ENCODE measurements around the gene SH3TC2.

Gene SH3TC2

GRCh38 chr5:149048811-149049210, 14.1 kb downstream of the SH3TC2 start:
- CTCF ChIA-PET, result interaction anchor here (1.0 to 3.8 kb wide), 6 partner anchors 13 to 317 kb away, joined by 3 to 18 read pairs (median 5); no protein-coding TSS in a partner anchor
- H3K4me3 ChIP-seq (ENCODE audit: low read depth, low read length), result no peak overlapping the region
- POLR2A ChIA-PET, result no interaction called here
- H3K27ac ChIP-seq (ENCODE audit: extremely low read depth, low read depth, low read length), result no peak overlapping the region
- no peaks in the 10 kb centered on the region for H3K4me1 ChIP-seq (ENCODE audit: control insufficient read depth, insufficient read depth, low read length)
- H3K36me3 ChIP-seq (ENCODE audit: control insufficient read depth in 2 of 2, insufficient read depth in 1 of 2, low read length in 2 of 2), result no peaks in the 10 kb centered on the region
- TF ChIP-seq, protein P1, sequence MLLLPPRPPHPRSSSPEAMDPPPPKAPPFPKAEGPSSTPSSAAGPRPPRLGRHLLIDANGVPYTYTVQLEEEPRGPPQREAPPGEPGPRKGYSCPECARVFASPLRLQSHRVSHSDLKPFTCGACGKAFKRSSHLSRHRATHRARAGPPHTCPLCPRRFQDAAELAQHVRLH (tag by site-specific recombination; IDR thresholded peaks at IDR 0.05), result no peak
- TF ChIP-seq ZNF544 (tag by site-specific recombination; IDR thresholded peaks at IDR 0.05) (no peak), ZNF654 (tag by site-specific recombination; IDR thresholded peaks at IDR 0.05; ENCODE audit: low read depth) (no peak), ZNF747 (tag by site-specific recombination; IDR thresholded peaks at IDR 0.05) (no peak), YY2 (tag by site-specific recombination; IDR thresholded peaks at IDR 0.05) (no peak), ZSCAN30 (tag by site-specific recombination; IDR thresholded peaks at IDR 0.05) (no peak), ZNF175 (tag by site-specific recombination; IDR thresholded peaks at IDR 0.05) (no peak)
- H3K9me3 ChIP-seq (ENCODE audit: control insufficient read depth, insufficient read depth, low read depth, low read length), result no peaks in the 10 kb centered on the region

DNA sequence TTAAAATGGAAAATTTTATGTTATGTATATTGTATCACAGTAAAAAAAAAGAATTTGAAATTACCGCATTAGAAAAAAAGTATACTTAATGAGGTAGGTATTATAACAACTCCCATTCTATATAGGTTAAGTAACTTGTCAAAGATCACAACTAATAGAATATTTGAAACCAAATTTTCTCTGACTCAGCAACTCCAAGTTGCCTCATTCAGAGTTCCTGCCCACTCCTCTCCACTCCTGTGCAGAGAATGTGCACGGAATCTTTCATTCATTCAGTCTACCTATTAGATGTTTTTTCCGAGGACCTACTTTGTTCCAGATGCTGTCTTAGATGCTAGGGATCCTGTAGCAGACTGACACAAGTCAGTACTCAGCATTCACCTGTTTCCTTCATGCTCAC, 15.4 kb downstream of the SH3TC2 start:
- no peaks in the 10 kb centered on the region for H3K36me3 ChIP-seq (ENCODE audit: control insufficient read depth in 2 of 2, insufficient read depth in 1 of 2, low read length in 2 of 2)
- H3K4me3 ChIP-seq (ENCODE audit: low read depth, low read length), result no peak overlapping the region
- H3K27ac ChIP-seq (ENCODE audit: extremely low read depth, low read depth, low read length), result no peak overlapping the region
- no peaks in the 10 kb centered on the region for H3K4me1 ChIP-seq (ENCODE audit: control insufficient read depth, insufficient read depth, low read length)
- ChIA-PET CTCF (interaction anchor here (1.0 to 3.8 kb wide), 3 partner anchors 9 to 316 kb away, joined by 3 to 25 read pairs (median 18); no protein-coding TSS in a partner anchor), POLR2A (no interaction called here)
- no peaks in the 10 kb centered on the region for H3K9me3 ChIP-seq (ENCODE audit: control insufficient read depth, insufficient read depth, low read depth, low read length)
- TF ChIP-seq ZNF391 (tag by site-specific recombination; IDR thresholded peaks at IDR 0.05; ENCODE audit: borderline replicate concordance, low read depth), result no peak
- TF ChIP-seq ZNF341 (tag by site-specific recombination; IDR thresholded peaks at IDR 0.05; ENCODE audit: low read depth), result no peak
- no peak for TF ChIP-seq ZNF366 (tag by site-specific recombination; conservative IDR thresholded peaks at IDR 0.05)
- no peak for TF ChIP-seq YY2 (tag by site-specific recombination; IDR thresholded peaks at IDR 0.05)
- no peak for TF ChIP-seq ZNF121 (tag by site-specific recombination; IDR thresholded peaks at IDR 0.05)
- TF ChIP-seq MYNN (tag by site-specific recombination; IDR thresholded peaks at IDR 0.05; ENCODE audit: borderline replicate concordance), result no peak
- no peak for TF ChIP-seq ZNF600 (tag by site-specific recombination; IDR thresholded peaks at IDR 0.05)
- TF ChIP-seq ZNF211 (tag by site-specific recombination; IDR thresholded peaks at IDR 0.05; ENCODE audit: low read depth), result no peak
- TF ChIP-seq ZNF830 (tag by site-specific recombination; IDR thresholded peaks at IDR 0.05; ENCODE audit: low read depth), result no peak
- TF ChIP-seq ZNF184 (tag by site-specific recombination; IDR thresholded peaks at IDR 0.05), result no peak
- TF ChIP-seq ZNF16 (tag by site-specific recombination; IDR thresholded peaks at IDR 0.05; ENCODE audit: low read depth), result no peak
- TF ChIP-seq ZSCAN16 (tag by site-specific recombination; IDR thresholded peaks at IDR 0.05), result no peak
- TF ChIP-seq ZNF133 (tag by site-specific recombination; IDR thresholded peaks at IDR 0.05), result no peak
- TF ChIP-seq ZNF157 (tag by site-specific recombination; IDR thresholded peaks at IDR 0.05), result no peak
- TF ChIP-seq GLI4 (tag by site-specific recombination; IDR thresholded peaks at IDR 0.05), result no peak

- Histone ChIP-seq H3K9me3 (ENCODE audit: control insufficient read depth, insufficient read depth, low read depth, low read length) (no peaks in the 10 kb centered on the region), H3K4me1 (ENCODE audit: control insufficient read depth, insufficient read depth, low read length) (no peaks in the 10 kb centered on the region), H3K36me3 (ENCODE audit: control insufficient read depth in 2 of 2, insufficient read depth in 1 of 2, low read length in 2 of 2) (no peaks in the 10 kb centered on the region), H3K27ac (ENCODE audit: extremely low read depth, low read depth, low read length) (no peak overlapping the region), H3K4me3 (ENCODE audit: low read depth, low read length) (no peak overlapping the region)
- TF ChIP-seq ZNF843 (tag by site-specific recombination; IDR thresholded peaks at IDR 0.05) (no peak), ZNF571 (tag by site-specific recombination; IDR thresholded peaks at IDR 0.05) (no peak), ZSCAN16 (tag by site-specific recombination; IDR thresholded peaks at IDR 0.05) (no peak), ZNF529 (tag by site-specific recombination; IDR thresholded peaks at IDR 0.05; ENCODE audit: insufficient replicate concordance) (no peak)
- CTCF ChIA-PET, result interaction anchor here (3.6 to 3.8 kb wide), 2 partner anchors 11 to 315 kb away, joined by 18 to 25 read pairs; no protein-coding TSS in a partner anchor
- POLR2A ChIA-PET, result no interaction called here
Observed at GRCh38 chr5:149046196-149046829, 16.5 kb downstream of the SH3TC2 start.

Data from HEK293 (cell line).